Mesodermal cell (in vitro differentiated cells): ENCODE measurements around the gene GNL3.

Experiments
- H3K27ac ChIP-seq: 2 replicates; pipeline ENCODE4 v1.7.0; 2013; ENCODE audit warnings: mild to moderate bottlenecking, low read depth, low read length, moderate library complexity; ENCODE audit not compliant: severe bottlenecking
- H3K36me3 ChIP-seq: 2 replicates; pipeline ENCODE4 v1.7.1; 2013; ENCODE audit warnings: mild to moderate bottlenecking, low read length, moderate library complexity; ENCODE audit not compliant: control insufficient read depth, insufficient read depth
- H3K4me1 ChIP-seq: one replicate; pipeline ENCODE4 v1.7.1; 2013; ENCODE audit warnings: mild to moderate bottlenecking, low read length; ENCODE audit not compliant: insufficient read depth, control insufficient read depth, poor library complexity, severe bottlenecking
- H3K4me3 ChIP-seq: 2 replicates; pipeline ENCODE4 v1.7.0; 2013; ENCODE audit warnings: low read length, control low read depth, mild to moderate bottlenecking; ENCODE audit not compliant: insufficient read depth, poor library complexity, severe bottlenecking; ENCODE audit errors: extremely low read depth
- H3K9me3 ChIP-seq: 2 replicates; pipeline ENCODE4 v1.7.1; 2013; ENCODE audit warnings: mild to moderate bottlenecking, low read length, moderate library complexity; ENCODE audit not compliant: control insufficient read depth
- WGBS, 2 experiments: methylation state at CpG; one replicate each; pipeline ENCODE4 v1.1.5; 2013; ENCODE audit warnings: missing lambda C conversion rate in 2 of 2; ENCODE audit not compliant: insufficient coverage in 2 of 2; 5-methylcytosine and 5-hydroxymethylcytosine counted together

Gene GNL3

GRCh38 chr3:52704611-52705437 lies 19.0 kb downstream of the GNL3 start:
- no peaks in the 10 kb centered on the region for H3K4me1 ChIP-seq
- no peaks in the 10 kb centered on the region for H3K9me3 ChIP-seq
- WGBS, 2 experiments: 4 to 9% methylated on average over 20 to 21 of the region's 22 CpGs
- peak overlapping the region; percentile 91 for H3K4me3 ChIP-seq
- H3K27ac ChIP-seq: peak overlapping the region; percentile 93
- H3K36me3 ChIP-seq: peaks cover 39% of the 10 kb centered on the region

GRCh38 chr3:52705438-52705687 lies 19.5 kb downstream of the GNL3 start:
- Histone ChIP-seq H3K4me1 (no peaks in the 10 kb centered on the region), H3K36me3 (peaks cover 42% of the 10 kb centered on the region), H3K9me3 (no peaks in the 10 kb centered on the region), H3K27ac (peak overlapping the region; percentile 93), H3K4me3 (peak overlapping the region; percentile 91)
- 0% methylated on average over 20 to 24 of the region's 25 CpGs for WGBS, 2 experiments

- peaks cover 45% of the 10 kb centered on the region for H3K36me3 ChIP-seq
- peak within 1 kb of the TSS; percentile 91 for H3K4me3 ChIP-seq
- no peaks in the 10 kb centered on the region for H3K4me1 ChIP-seq
- H3K27ac ChIP-seq: peak within 1 kb of the TSS; percentile 93
- WGBS, 2 experiments: 0 to 1% methylated on average over 84 to 92 of the region's 94 CpGs
- H3K9me3 ChIP-seq: no peaks in the 10 kb centered on the region
Measured at GRCh38 chr3:52705688-52706686, 20.2 kb downstream of the GNL3 start, which contains the start of the genes GLT8D1 and SPCS1. GLT8D1 (minus strand) TSS chr3:52705791; CDS start chr3:52700460, 5,331 bp downstream. SPCS1 (plus strand) TSS chr3:52706106; CDS start chr3:52706247, 141 bp downstream.

- H3K27ac ChIP-seq: no peak overlapping the region
- no peaks in the 10 kb centered on the region for H3K4me1 ChIP-seq
- H3K36me3 ChIP-seq: peaks cover 43% of the 10 kb centered on the region
- WGBS, 2 experiments: 100% methylated on average over 3 of the region's 4 CpGs; no CpG with 5 or more reads in 1 of the 2 experiments
- no peaks in the 10 kb centered on the region for H3K9me3 ChIP-seq
- H3K4me3 ChIP-seq: peak overlapping the region; percentile 91
Measured at GRCh38 chr3:52707585-52707984, 21.8 kb downstream of the GNL3 start.

GRCh38 chr3:52710512-52710911 lies 24.7 kb downstream of the GNL3 start:
- peaks cover 45% of the 10 kb centered on the region for H3K36me3 ChIP-seq
- no peak overlapping the region for H3K27ac ChIP-seq
- 80 to 88% methylated on average over 1 of the region's 2 CpGs for WGBS, 2 experiments
- H3K4me3 ChIP-seq: no peak overlapping the region
- H3K9me3 ChIP-seq: no peaks in the 10 kb centered on the region
- H3K4me1 ChIP-seq: no peaks in the 10 kb centered on the region

- H3K4me3 ChIP-seq: no peak overlapping the region
- peaks cover 40% of the 10 kb centered on the region for H3K36me3 ChIP-seq
- H3K27ac ChIP-seq: no peak overlapping the region
- no peaks in the 10 kb centered on the region for H3K4me1 ChIP-seq
- WGBS, 2 experiments: 97 to 99% methylated on average over 9 of the region's 17 CpGs
- no peaks in the 10 kb centered on the region for H3K9me3 ChIP-seq
Measured at GRCh38 chr3:52712291-52713212, 26.7 kb downstream of the GNL3 start.

GRCh38 chr3:52714335-52715302 lies 28.8 kb downstream of the GNL3 start:
- Histone ChIP-seq H3K4me3 (no peak overlapping the region), H3K4me1 (no peaks in the 10 kb centered on the region), H3K27ac (no peak overlapping the region), H3K36me3 (peaks cover 34% of the 10 kb centered on the region), H3K9me3 (no peaks in the 10 kb centered on the region)
- 50 to 53% methylated on average over 20 to 30 of the region's 39 CpGs for WGBS, 2 experiments

- Histone ChIP-seq H3K27ac (no peak overlapping the region), H3K36me3 (peaks cover 24% of the 10 kb centered on the region), H3K9me3 (no peaks in the 10 kb centered on the region), H3K4me1 (no peaks in the 10 kb centered on the region), H3K4me3 (no peak overlapping the region)
- 92 to 96% methylated on average over 4 to 7 of the region's 11 CpGs for WGBS, 2 experiments
Measured at GRCh38 chr3:52715714-52716305, 30.0 kb downstream of the GNL3 start.

GRCh38 chr3:52719618-52720017 lies 33.8 kb downstream of the GNL3 start:
- Histone ChIP-seq H3K27ac (no peak overlapping the region), H3K36me3 (peaks cover 25% of the 10 kb centered on the region), H3K9me3 (no peaks in the 10 kb centered on the region), H3K4me3 (no peak overlapping the region), H3K4me1 (no peaks in the 10 kb centered on the region)
